ENCODE measurements around the gene CYP27B1.

GRCh38 chr12:57754411-57755193 is 12.3 kb downstream of the CYP27B1 start, which contains the start of gene MARCHF9:
- no peak for TF ChIP-seq TAF1 (IDR thresholded peaks at IDR 0.05; ENCODE audit: borderline replicate concordance, insufficient read depth, low read length)
- TF ChIP-seq, protein P1, sequence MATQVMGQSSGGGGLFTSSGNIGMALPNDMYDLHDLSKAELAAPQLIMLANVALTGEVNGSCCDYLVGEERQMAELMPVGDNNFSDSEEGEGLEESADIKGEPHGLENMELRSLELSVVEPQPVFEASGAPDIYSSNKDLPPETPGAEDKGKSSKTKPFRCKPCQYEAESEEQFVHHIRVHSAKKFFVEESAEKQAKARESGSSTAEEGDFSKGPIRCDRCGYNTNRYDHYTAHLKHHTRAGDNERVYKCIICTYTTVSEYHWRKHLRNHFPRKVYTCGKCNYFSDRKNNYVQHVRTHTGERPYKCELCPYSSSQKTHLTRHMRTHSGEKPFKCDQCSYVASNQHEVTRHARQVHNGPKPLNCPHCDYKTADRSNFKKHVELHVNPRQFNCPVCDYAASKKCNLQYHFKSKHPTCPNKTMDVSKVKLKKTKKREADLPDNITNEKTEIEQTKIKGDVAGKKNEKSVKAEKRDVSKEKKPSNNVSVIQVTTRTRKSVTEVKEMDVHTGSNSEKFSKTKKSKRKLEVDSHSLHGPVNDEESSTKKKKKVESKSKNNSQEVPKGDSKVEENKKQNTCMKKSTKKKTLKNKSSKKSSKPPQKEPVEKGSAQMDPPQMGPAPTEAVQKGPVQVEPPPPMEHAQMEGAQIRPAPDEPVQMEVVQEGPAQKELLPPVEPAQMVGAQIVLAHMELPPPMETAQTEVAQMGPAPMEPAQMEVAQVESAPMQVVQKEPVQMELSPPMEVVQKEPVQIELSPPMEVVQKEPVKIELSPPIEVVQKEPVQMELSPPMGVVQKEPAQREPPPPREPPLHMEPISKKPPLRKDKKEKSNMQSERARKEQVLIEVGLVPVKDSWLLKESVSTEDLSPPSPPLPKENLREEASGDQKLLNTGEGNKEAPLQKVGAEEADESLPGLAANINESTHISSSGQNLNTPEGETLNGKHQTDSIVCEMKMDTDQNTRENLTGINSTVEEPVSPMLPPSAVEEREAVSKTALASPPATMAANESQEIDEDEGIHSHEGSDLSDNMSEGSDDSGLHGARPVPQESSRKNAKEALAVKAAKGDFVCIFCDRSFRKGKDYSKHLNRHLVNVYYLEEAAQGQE (IDR thresholded peaks at IDR 0.05; ENCODE audit: insufficient read depth in 1 of 2, low read depth in 2 of 2, low read length in 2 of 2): no peak

All from PFSK-1 (cell line).